HEK293 (cell line): ENCODE data around the gene OPCML.

Experiments used
- CTCF ChIA-PET: fragments of 350-600 bp; formaldehyde crosslinking; extraction: SDS; loops from one replicate; lab custom pipeline; 2021; ENCODE audit warnings: antibody characterized with exemption; lab: Yijun Ruan, JAX
- POLR2A ChIA-PET: fragments of 300-600 bp; formaldehyde crosslinking; extraction: SDS; loops from one replicate; lab custom pipeline; 2020; ENCODE audit warnings: antibody characterized with exemption, inconsistent platforms; lab: Yijun Ruan, JAX
- H3K27ac ChIP-seq: fragments of 200-500 bp; sonication (Bioruptor generic); 2 replicates; pipeline ENCODE4 v1.5.1; 2014; ENCODE audit warnings: low read depth, low read length, control low read depth, inconsistent platforms; ENCODE audit errors: extremely low read depth
- H3K36me3 ChIP-seq, 2 experiments: fragments of 200-500 bp in 1 of 2; sonication (Bioruptor generic) in 1 of 2; 1 replicate in 1 of 2; 2 replicates in 1 of 2; pipeline ENCODE4 v1.5.1; 2014 to 2017; ENCODE audit warnings: inconsistent platforms in 2 of 2, low read length in 2 of 2; ENCODE audit not compliant: control insufficient read depth in 2 of 2, insufficient read depth in 1 of 2
- H3K4me1 ChIP-seq: fragments of 200-500 bp; sonication (Bioruptor generic); 2 replicates; pipeline ENCODE4 v1.5.1; 2014; ENCODE audit warnings: mild to moderate bottlenecking, low read length, inconsistent platforms; ENCODE audit not compliant: control insufficient read depth, insufficient read depth
- H3K4me3 ChIP-seq: 2 replicates; pipeline ENCODE4 v1.5.1; 2011; ENCODE audit warnings: low read depth, mild to moderate bottlenecking, control low read depth, low read length, moderate library complexity
- H3K9me3 ChIP-seq: fragments of 200-500 bp; sonication (Bioruptor generic); 2 replicates; pipeline ENCODE4 v1.5.1; 2014; ENCODE audit warnings: low read depth, low read length, inconsistent platforms; ENCODE audit not compliant: control insufficient read depth, insufficient read depth
- GFI1B ChIP-seq: fragments of 450-650 bp; formaldehyde crosslinking; IDR thresholded peaks from 2 replicates; pipeline ENCODE4 v1.5.1; 2016; ENCODE audit warnings: missing biosample characterization, missing genetic modification characterization
- PRDM1 ChIP-seq: fragments of 450-650 bp; formaldehyde crosslinking; IDR thresholded peaks from 2 replicates; pipeline ENCODE4; 2016; ENCODE audit warnings: missing biosample characterization, missing genetic modification characterization
- PRDM6 ChIP-seq: fragments of 450-650 bp; formaldehyde crosslinking; IDR thresholded peaks from 2 replicates; pipeline ENCODE4 v1.5.1; 2017; ENCODE audit warnings: missing biosample characterization, missing genetic modification characterization
- REPIN1 ChIP-seq: fragments of 450-650 bp; formaldehyde crosslinking; IDR thresholded peaks from 2 replicates; pipeline ENCODE4 v1.5.1; 2017; ENCODE audit warnings: missing biosample characterization, missing genetic modification characterization, low read depth
- ZBTB10 ChIP-seq: fragments of 450-650 bp; formaldehyde crosslinking; IDR thresholded peaks from 2 replicates; pipeline ENCODE4 v1.5.1; 2016; ENCODE audit warnings: missing biosample characterization, missing genetic modification characterization
- ZBTB49 ChIP-seq: fragments of 450-650 bp; formaldehyde crosslinking; IDR thresholded peaks from 2 replicates; pipeline ENCODE4 v1.5.1; 2016; ENCODE audit warnings: missing biosample characterization, missing genetic modification characterization, low read depth
- ZNF112 ChIP-seq: fragments of 450-650 bp; formaldehyde crosslinking; IDR thresholded peaks from 2 replicates; pipeline ENCODE4 v1.5.0; 2017; ENCODE audit warnings: missing biosample characterization, missing genetic modification characterization
- ZNF114 ChIP-seq: fragments of 450-650 bp; formaldehyde crosslinking; IDR thresholded peaks from 2 replicates; pipeline ENCODE4 v1.5.0; 2017; ENCODE audit warnings: missing biosample characterization, missing genetic modification characterization
- ZNF132 ChIP-seq: fragments of 450-650 bp; formaldehyde crosslinking; IDR thresholded peaks from 2 replicates; pipeline ENCODE4 v1.5.1; 2017; ENCODE audit warnings: missing biosample characterization, missing genetic modification characterization, borderline replicate concordance
- ZNF140 ChIP-seq: fragments of 450-650 bp; formaldehyde crosslinking; IDR thresholded peaks from 2 replicates; pipeline ENCODE4 v1.5.1; 2016; ENCODE audit warnings: missing biosample characterization, missing genetic modification characterization
- ZNF175 ChIP-seq: fragments of 450-650 bp; formaldehyde crosslinking; IDR thresholded peaks from 2 replicates; pipeline ENCODE4 v1.5.1; 2016; ENCODE audit warnings: missing biosample characterization, missing genetic modification characterization
- ZNF335 ChIP-seq: fragments of 450-650 bp; formaldehyde crosslinking; conservative IDR thresholded peaks from 2 replicates; pipeline ENCODE4 v1.5.1; 2016; ENCODE audit warnings: missing biosample characterization, missing genetic modification characterization
- ZNF354C ChIP-seq: fragments of 450-650 bp; formaldehyde crosslinking; IDR thresholded peaks from 2 replicates; pipeline ENCODE4 v1.5.1; 2016; ENCODE audit warnings: missing biosample characterization, missing genetic modification characterization, low read depth, borderline replicate concordance
- ZNF404 ChIP-seq: fragments of 450-650 bp; formaldehyde crosslinking; IDR thresholded peaks from 2 replicates; pipeline ENCODE4 v1.5.1; 2017; ENCODE audit warnings: missing biosample characterization, missing genetic modification characterization
- ZNF544 ChIP-seq: fragments of 450-650 bp; formaldehyde crosslinking; IDR thresholded peaks from 2 replicates; pipeline ENCODE4 v1.5.0; 2017; ENCODE audit warnings: missing biosample characterization, missing genetic modification characterization
- ZNF548 ChIP-seq: fragments of 450-650 bp; formaldehyde crosslinking; IDR thresholded peaks from 2 replicates; pipeline ENCODE4 v1.5.1; 2016; ENCODE audit warnings: missing biosample characterization, missing genetic modification characterization
- ZNF571 ChIP-seq: fragments of 450-650 bp; formaldehyde crosslinking; IDR thresholded peaks from 2 replicates; pipeline ENCODE4 v1.5.0; 2017; ENCODE audit warnings: missing biosample characterization, missing genetic modification characterization
- ZNF585B ChIP-seq: fragments of 450-650 bp; formaldehyde crosslinking; IDR thresholded peaks from 2 replicates; pipeline ENCODE4 v1.5.1; 2016; ENCODE audit warnings: missing biosample characterization, missing genetic modification characterization
- ZNF596 ChIP-seq: fragments of 450-650 bp; IDR thresholded peaks from 2 replicates; pipeline ENCODE4 v1.5.0; 2018; ENCODE audit warnings: missing biosample characterization, mild to moderate bottlenecking, missing genetic modification characterization, moderate library complexity
- ZNF610 ChIP-seq: fragments of 450-650 bp; formaldehyde crosslinking; IDR thresholded peaks from 2 replicates; pipeline ENCODE4 v1.5.1; 2016; ENCODE audit warnings: missing biosample characterization, missing genetic modification characterization, borderline replicate concordance
- ZNF658 ChIP-seq: fragments of 450-650 bp; formaldehyde crosslinking; IDR thresholded peaks from 2 replicates; pipeline ENCODE4; 2016; ENCODE audit warnings: missing biosample characterization, missing genetic modification characterization
- ZNF704 ChIP-seq: fragments of 450-650 bp; formaldehyde crosslinking; IDR thresholded peaks from 2 replicates; pipeline ENCODE4 v1.5.1; 2016; ENCODE audit warnings: missing biosample characterization, missing genetic modification characterization
- ZNF776 ChIP-seq: fragments of 450-650 bp; formaldehyde crosslinking; IDR thresholded peaks from 2 replicates; pipeline ENCODE4 v1.5.0; 2017; ENCODE audit warnings: missing biosample characterization, missing genetic modification characterization, borderline replicate concordance
- ZSCAN16 ChIP-seq: fragments of 450-650 bp; formaldehyde crosslinking; IDR thresholded peaks from 2 replicates; pipeline ENCODE4 v1.5.1; 2016; ENCODE audit warnings: missing biosample characterization, missing genetic modification characterization
- ZXDB ChIP-seq: fragments of 450-650 bp; formaldehyde crosslinking; IDR thresholded peaks from 2 replicates; pipeline ENCODE4 v1.5.1; 2016; ENCODE audit warnings: missing biosample characterization, missing genetic modification characterization
- TF ChIP-seq, protein P1 (sequence below): fragments of 450-650 bp; formaldehyde crosslinking; IDR thresholded peaks from 2 replicates; pipeline ENCODE4 v1.5.1; 2016; ENCODE audit warnings: missing biosample characterization, missing genetic modification characterization

OPCML gene

DNA sequence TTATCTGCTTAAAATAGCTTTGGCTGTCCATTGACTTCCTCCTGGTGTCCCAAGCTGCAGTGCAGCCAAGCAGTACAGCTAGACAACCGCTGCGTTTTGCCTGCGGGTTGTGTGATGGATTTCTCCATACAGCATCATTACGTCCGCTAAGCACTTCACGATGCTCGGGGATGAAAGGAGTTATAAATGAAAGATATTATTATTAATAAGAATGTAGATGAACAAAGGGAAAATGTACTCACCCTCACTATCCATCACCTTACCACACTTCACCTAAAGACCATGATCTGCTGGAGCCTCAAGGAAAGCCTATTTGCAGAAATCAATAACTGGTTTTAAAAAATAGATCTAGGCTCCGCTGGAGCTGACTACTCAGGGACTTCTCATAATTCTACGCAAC is 509.1 kb downstream of the OPCML start:
- POLR2A ChIA-PET, result no interaction called here
- H3K27ac ChIP-seq, result no peak overlapping the region
- no peaks in the 10 kb centered on the region for H3K9me3 ChIP-seq
- no peak for TF ChIP-seq ZNF571 (tag by site-specific recombination)
- no peak for TF ChIP-seq ZNF140 (tag by site-specific recombination)
- TF ChIP-seq REPIN1 (tag by site-specific recombination), result no peak
- TF ChIP-seq ZNF335 (tag by site-specific recombination), result no peak
- no peak for TF ChIP-seq ZNF776
- no peak for TF ChIP-seq ZNF112 (tag by site-specific recombination)
- TF ChIP-seq ZNF704 (tag by site-specific recombination), result no peak
- CTCF ChIA-PET, result interaction anchor here (0.6 to 0.7 kb wide), 2 partner anchors 59 to 1527 kb away, joined by 3 read pairs; no protein-coding TSS in a partner anchor
- no peaks in the 10 kb centered on the region for H3K36me3 ChIP-seq
- no peaks in the 10 kb centered on the region for H3K4me1 ChIP-seq
- H3K4me3 ChIP-seq, result no peak overlapping the region

DNA sequence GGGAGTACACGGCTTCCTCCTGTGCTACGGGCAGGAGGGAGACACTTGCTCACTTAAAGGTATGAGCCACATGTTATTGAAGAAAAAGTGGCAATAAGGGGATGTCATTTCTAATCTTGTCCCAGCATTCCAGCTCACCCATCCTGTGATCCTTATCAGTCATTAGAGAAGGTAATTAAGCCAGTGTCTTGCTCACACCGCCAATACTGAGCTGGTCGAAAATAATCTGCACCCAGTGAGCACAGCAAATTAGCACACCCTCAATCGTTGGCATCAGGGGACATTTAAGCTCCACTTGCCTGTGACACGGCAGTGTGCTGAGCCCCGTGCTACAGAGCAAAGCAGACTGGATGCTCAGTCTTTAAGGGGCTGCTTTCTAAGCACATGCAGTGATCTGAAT is 510.7 kb downstream of the OPCML start:
- no peaks in the 10 kb centered on the region for H3K4me1 ChIP-seq
- no peak overlapping the region for H3K4me3 ChIP-seq
- no peaks in the 10 kb centered on the region for H3K36me3 ChIP-seq
- H3K9me3 ChIP-seq, result no peaks in the 10 kb centered on the region
- ChIA-PET POLR2A (no interaction called here), CTCF (no interaction called here)
- H3K27ac ChIP-seq, result no peak overlapping the region
- TF ChIP-seq ZNF596 (tag by site-specific recombination) (no peak), ZNF658 (tag by site-specific recombination) (no peak), ZNF114 (tag by site-specific recombination) (no peak), ZXDB (tag by site-specific recombination) (no peak), PRDM6 (tag by site-specific recombination) (no peak), GFI1B (no peak), ZNF610 (tag by site-specific recombination) (no peak), ZNF354C (no peak), ZNF548 (tag by site-specific recombination) (no peak), ZBTB10 (tag by site-specific recombination) (no peak), ZNF132 (no peak), PRDM1 (tag by site-specific recombination) (no peak), ZNF544 (tag by site-specific recombination) (no peak), ZNF175 (tag by site-specific recombination) (no peak), ZNF585B (tag by site-specific recombination) (no peak), ZNF404 (no peak), ZBTB49 (tag by site-specific recombination) (no peak), ZSCAN16 (tag by site-specific recombination) (no peak)
- TF ChIP-seq, protein P1, sequence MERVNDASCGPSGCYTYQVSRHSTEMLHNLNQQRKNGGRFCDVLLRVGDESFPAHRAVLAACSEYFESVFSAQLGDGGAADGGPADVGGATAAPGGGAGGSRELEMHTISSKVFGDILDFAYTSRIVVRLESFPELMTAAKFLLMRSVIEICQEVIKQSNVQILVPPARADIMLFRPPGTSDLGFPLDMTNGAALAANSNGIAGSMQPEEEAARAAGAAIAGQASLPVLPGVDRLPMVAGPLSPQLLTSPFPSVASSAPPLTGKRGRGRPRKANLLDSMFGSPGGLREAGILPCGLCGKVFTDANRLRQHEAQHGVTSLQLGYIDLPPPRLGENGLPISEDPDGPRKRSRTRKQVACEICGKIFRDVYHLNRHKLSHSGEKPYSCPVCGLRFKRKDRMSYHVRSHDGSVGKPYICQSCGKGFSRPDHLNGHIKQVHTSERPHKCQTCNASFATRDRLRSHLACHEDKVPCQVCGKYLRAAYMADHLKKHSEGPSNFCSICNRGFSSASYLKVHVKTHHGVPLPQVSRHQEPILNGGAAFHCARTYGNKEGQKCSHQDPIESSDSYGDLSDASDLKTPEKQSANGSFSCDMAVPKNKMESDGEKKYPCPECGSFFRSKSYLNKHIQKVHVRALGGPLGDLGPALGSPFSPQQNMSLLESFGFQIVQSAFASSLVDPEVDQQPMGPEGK (tag by site-specific recombination), result no peak
